Renal cortical epithelial cell (primary cell): Measurements from ENCODE around the gene CPLX1. TPM values are rescaled to one million over a fixed set of nuclear protein-coding genes. Genes with fewer than 3 reads are reported as not detected.

Experiments
- total RNA-seq: library from RNA; depleted of rRNA; stranded (reverse); fragments of >200 nt; gene quantifications from 2 replicates; pipeline ENCODE4 v1.2.3, GENCODE V29; 2014

CPLX1 gene
- total RNA-seq, 1 donor from 2014 or later: 0.15 TPM

Other genes with a start within 250 kb of the CPLX1 start
- not detected in 2 replicates for gene TMEM271, start 249.8 kb downstream of the CPLX1 start, total RNA-seq
- gene PDE6B, start 200.6 kb downstream of the CPLX1 start, total RNA-seq: 11.2 and 21.7 TPM in 2 replicates
- 41.5 and 81.3 TPM in 2 replicates for gene ATP5ME, start 151.9 kb downstream of the CPLX1 start, total RNA-seq
- 6.4 and 10.3 TPM in 2 replicates for gene MYL5, start 151.6 kb downstream of the CPLX1 start, total RNA-seq
- gene SLC49A3, start 137.0 kb downstream of the CPLX1 start, total RNA-seq: 3.7 and 4.3 TPM in 2 replicates
- 34.7 and 86.6 TPM in 2 replicates for gene PCGF3, start 120.3 kb downstream of the CPLX1 start, total RNA-seq
- 77.4 and 78.6 TPM in 2 replicates for gene GAK, start 106.2 kb upstream of the CPLX1 start, total RNA-seq
- 2.3 and 12.1 TPM in 2 replicates for gene TMEM175, start 106.3 kb upstream of the CPLX1 start, total RNA-seq
- 21.8 and 23.8 TPM in 2 replicates for gene DGKQ, start 147.4 kb upstream of the CPLX1 start, total RNA-seq
- 3.3 and 21.0 TPM in 2 replicates for gene IDUA, start 160.9 kb upstream of the CPLX1 start, total RNA-seq
- 1.4 and 3.1 TPM in 2 replicates for gene SLC26A1, start 167.3 kb upstream of the CPLX1 start, total RNA-seq
- gene FGFRL1, start 185.5 kb upstream of the CPLX1 start, total RNA-seq: 14.1 and 48.5 TPM in 2 replicates